NCI-H1436 treated with DMSO at 0.1 percent for 48 hours (cell line): ENCODE measurements around the gene CDCA4.
"Not testable (repeated sequence)": the region's sequence is repeated elsewhere in the genome, so short reads cannot be mapped to it uniquely, and the experiment has no call there.

Source experiments
- DNase-seq: peaks from one replicate; lab custom pipeline; 2025; lab: John Stamatoyannopoulos, UW

The CDCA4 gene

GRCh38 chr14:105058521-105059034 lies 37.7 kb upstream of the CDCA4 start:
- no peak for DNase-seq

GRCh38 chr14:105056303-105056831 lies 35.5 kb upstream of the CDCA4 start:
- DNase-seq, result no peak

- DNase-seq, result no peak
Observed at GRCh38 chr14:105055736-105056302, 34.9 kb upstream of the CDCA4 start.

GRCh38 chr14:105055334-105055733 lies 34.5 kb upstream of the CDCA4 start:
- no peak for DNase-seq

GRCh38 chr14:105053996-105054395 lies 33.1 kb upstream of the CDCA4 start:
- DNase-seq, result no peak

- DNase-seq, result no peak
Observed at GRCh38 chr14:105053421-105053820, 32.5 kb upstream of the CDCA4 start.

- DNase-seq, result no peak
Observed at GRCh38 chr14:105052110-105052458, 31.2 kb upstream of the CDCA4 start.

GRCh38 chr14:105051182-105052109 lies 30.6 kb upstream of the CDCA4 start:
- DNase-seq, result no peak

- no peak for DNase-seq
Observed at GRCh38 chr14:105050551-105050897, 29.6 kb upstream of the CDCA4 start.

- DNase-seq, result no peak
Observed at GRCh38 chr14:105049753-105050550, 29.1 kb upstream of the CDCA4 start.

- DNase-seq, result no peak
Observed at GRCh38 chr14:105047283-105048016, 26.6 kb upstream of the CDCA4 start.

- DNase-seq, result no peak
Observed at GRCh38 chr14:105046891-105047282, 26.0 kb upstream of the CDCA4 start.

- DNase-seq, result no peak
Observed at GRCh38 chr14:105045710-105046326, 24.9 kb upstream of the CDCA4 start.

GRCh38 chr14:105043641-105044040 lies 22.8 kb upstream of the CDCA4 start:
- no peak for DNase-seq

- no peak for DNase-seq
Observed at GRCh38 chr14:105042813-105043212, 21.9 kb upstream of the CDCA4 start.

GRCh38 chr14:105041841-105042765 lies 21.2 kb upstream of the CDCA4 start:
- no peak for DNase-seq

- DNase-seq, result no peak
Observed at GRCh38 chr14:105039458-105040205, 18.7 kb upstream of the CDCA4 start.

- DNase-seq, result not testable (repeated sequence)
Observed at GRCh38 chr14:105035616-105036015, 14.7 kb upstream of the CDCA4 start.

- no peak for DNase-seq
Observed at GRCh38 chr14:105034315-105035039, 13.6 kb upstream of the CDCA4 start.
